Activated CD8-positive, alpha-beta T cell treated with anti-CD3 and anti-CD28 coated beads for 36 hours (primary cell): Measurements from ENCODE around the gene ZFHX3. TPM values are rescaled to one million over a fixed set of nuclear protein-coding genes. Genes with fewer than 3 reads are reported as not detected.

Experiments
- ATAC-seq: fragments of 200-7000 bp; cut with Tn5 transposase; one replicate; pipeline ENCODE4 v1.10.0; 2021; ENCODE audit warnings: mild to moderate bottlenecking, moderate library complexity
- CTCF ChIA-PET: fragments of 350-600 bp; sonication (Branson Sonifier 250); formaldehyde crosslinking; loops from one replicate; lab custom pipeline; 2021; ENCODE audit warnings: antibody characterized with exemption; lab: Charles Lee
- POLR2A ChIA-PET: fragments of 350-600 bp; sonication (Branson Sonifier 250); formaldehyde crosslinking; loops from one replicate; lab custom pipeline; 2021; ENCODE audit warnings: antibody characterized with exemption; lab: Charles Lee
- DNase-seq: peaks from one replicate; pipeline ENCODE4 v3.0.0-alpha.2; 2020
- H3K27ac Mint-ChIP-seq: one replicate; pipeline ENCODE4 v1.8.0; 2021; ENCODE audit warnings: mild to moderate bottlenecking, mixed read lengths
- H3K27me3 Mint-ChIP-seq: one replicate; pipeline ENCODE4 v1.8.0; 2021; ENCODE audit warnings: mixed read lengths
- H3K36me3 Mint-ChIP-seq: one replicate; pipeline ENCODE4 v1.8.0; 2021; ENCODE audit warnings: low read depth, mixed read lengths
- H3K4me1 Mint-ChIP-seq: one replicate; pipeline ENCODE4 v1.8.0; 2021; ENCODE audit warnings: low read depth, mixed read lengths
- H3K4me3 Mint-ChIP-seq: one replicate; pipeline ENCODE4 v1.8.0; 2021; ENCODE audit warnings: mild to moderate bottlenecking, moderate library complexity, mixed read lengths
- H3K9me3 Mint-ChIP-seq: one replicate; pipeline ENCODE4 v1.8.0; 2021; ENCODE audit warnings: mixed read lengths
- intact Hi-C: fragments of 100-400 bp; cut with micrococcal nuclease; formaldehyde crosslinking; loops from one replicate; pipeline ENCODE4 v1.10.0; 2022
- total RNA-seq, 2 experiments: library from RNA; stranded (reverse); gene quantifications; one replicate each; pipeline ENCODE4 v1.2.3, GENCODE V29; 2021
- TF ChIP-seq, protein P1 (sequence below): fragments of 200-600 bp; IDR thresholded peaks from one replicate; pipeline ENCODE4 v1.8.0; 2022; ENCODE audit warnings: antibody characterized with exemption, mild to moderate bottlenecking

The ZFHX3 gene
- total RNA-seq, 2 experiments from 2014 or later = 0.16 to 0.25 TPM

- TF ChIP-seq, protein P1, sequence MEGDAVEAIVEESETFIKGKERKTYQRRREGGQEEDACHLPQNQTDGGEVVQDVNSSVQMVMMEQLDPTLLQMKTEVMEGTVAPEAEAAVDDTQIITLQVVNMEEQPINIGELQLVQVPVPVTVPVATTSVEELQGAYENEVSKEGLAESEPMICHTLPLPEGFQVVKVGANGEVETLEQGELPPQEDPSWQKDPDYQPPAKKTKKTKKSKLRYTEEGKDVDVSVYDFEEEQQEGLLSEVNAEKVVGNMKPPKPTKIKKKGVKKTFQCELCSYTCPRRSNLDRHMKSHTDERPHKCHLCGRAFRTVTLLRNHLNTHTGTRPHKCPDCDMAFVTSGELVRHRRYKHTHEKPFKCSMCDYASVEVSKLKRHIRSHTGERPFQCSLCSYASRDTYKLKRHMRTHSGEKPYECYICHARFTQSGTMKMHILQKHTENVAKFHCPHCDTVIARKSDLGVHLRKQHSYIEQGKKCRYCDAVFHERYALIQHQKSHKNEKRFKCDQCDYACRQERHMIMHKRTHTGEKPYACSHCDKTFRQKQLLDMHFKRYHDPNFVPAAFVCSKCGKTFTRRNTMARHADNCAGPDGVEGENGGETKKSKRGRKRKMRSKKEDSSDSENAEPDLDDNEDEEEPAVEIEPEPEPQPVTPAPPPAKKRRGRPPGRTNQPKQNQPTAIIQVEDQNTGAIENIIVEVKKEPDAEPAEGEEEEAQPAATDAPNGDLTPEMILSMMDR = no peak
These were observed 109.1 kb downstream of the ZFHX3 start for GRCh38 chr16:72938795-72939164.

DNA sequence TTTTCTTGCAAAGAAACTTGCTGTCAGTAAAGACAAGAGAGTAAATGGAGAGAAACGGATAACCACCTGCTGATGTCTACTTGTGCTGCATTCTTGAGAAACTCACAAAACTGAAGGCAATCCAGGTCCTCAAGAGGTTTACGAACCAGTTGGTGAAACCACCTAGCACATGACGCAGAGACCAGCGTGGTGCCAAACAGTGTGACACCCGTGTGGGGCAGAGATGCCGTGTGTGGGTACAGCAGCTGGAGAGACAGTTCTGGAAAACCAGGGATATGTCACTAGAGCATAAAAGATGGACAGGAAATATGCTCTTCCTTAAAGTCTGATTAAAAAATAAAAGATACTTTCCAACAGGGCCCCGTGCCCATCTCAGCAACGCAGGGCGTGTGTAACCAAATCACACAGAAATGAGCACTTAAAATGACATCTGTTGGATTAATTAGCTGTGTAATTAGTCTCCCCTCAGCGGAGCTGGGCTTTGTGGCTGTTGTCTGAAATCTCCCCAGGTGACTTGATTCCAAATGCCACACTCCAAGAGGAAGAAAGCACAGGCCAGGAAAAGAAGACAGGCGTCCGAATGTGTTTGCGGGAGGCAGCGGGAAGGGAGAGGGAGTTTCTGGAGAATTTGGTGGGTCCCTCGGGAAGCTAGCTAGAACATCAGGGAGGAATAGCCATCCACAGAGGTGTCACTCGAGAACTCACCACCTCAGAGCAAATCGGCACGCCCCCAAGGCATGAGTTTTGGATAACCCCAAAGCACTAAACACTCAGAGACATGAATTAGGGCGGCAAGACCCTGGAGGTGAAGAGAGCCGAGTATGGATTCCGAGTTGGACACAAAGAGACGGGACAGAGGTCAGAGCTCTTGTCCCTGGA is 109.8 kb downstream of the ZFHX3 start:
- intact Hi-C loops = no loop called here
- no peak for DNase-seq
- H3K4me3 Mint-ChIP-seq = no peak overlapping the region
- H3K9me3 Mint-ChIP-seq = no peaks in the 10 kb centered on the region
- TF ChIP-seq, protein P1 = no peak
- H3K36me3 Mint-ChIP-seq = no peaks in the 10 kb centered on the region
- ChIA-PET CTCF (no interaction called here), POLR2A (no interaction called here)
- no peaks in the 10 kb centered on the region for H3K27me3 Mint-ChIP-seq
- ATAC-seq = no peak
- H3K4me1 Mint-ChIP-seq = no peaks in the 10 kb centered on the region
- no peak overlapping the region for H3K27ac Mint-ChIP-seq

More at GRCh38 chr16:72938795-72939164, 109.1 kb downstream of the ZFHX3 start:
- CTCF ChIA-PET = no interaction called here
- Mint-ChIP-seq H3K4me3 (no peak overlapping the region), H3K9me3 (no peaks in the 10 kb centered on the region), H3K4me1 (no peaks in the 10 kb centered on the region), H3K27ac (no peak overlapping the region), H3K27me3 (no peaks in the 10 kb centered on the region), H3K36me3 (no peaks in the 10 kb centered on the region)
- intact Hi-C loops = no loop called here
- ATAC-seq (no peak), DNase-seq (no peak)
- POLR2A ChIA-PET = no interaction called here

GRCh38 chr16:72937360-72937759 is 110.6 kb downstream of the ZFHX3 start:
- Mint-ChIP-seq H3K4me3 (no peak overlapping the region), H3K27ac (no peak overlapping the region), H3K36me3 (no peaks in the 10 kb centered on the region), H3K9me3 (no peaks in the 10 kb centered on the region), H3K27me3 (no peaks in the 10 kb centered on the region), H3K4me1 (no peaks in the 10 kb centered on the region)
- intact Hi-C loops = no loop called here
- ATAC-seq (no peak), DNase-seq (no peak)
- POLR2A ChIA-PET = no interaction called here
- TF ChIP-seq, protein P1 = no peak
- CTCF ChIA-PET = no interaction called here

DNA sequence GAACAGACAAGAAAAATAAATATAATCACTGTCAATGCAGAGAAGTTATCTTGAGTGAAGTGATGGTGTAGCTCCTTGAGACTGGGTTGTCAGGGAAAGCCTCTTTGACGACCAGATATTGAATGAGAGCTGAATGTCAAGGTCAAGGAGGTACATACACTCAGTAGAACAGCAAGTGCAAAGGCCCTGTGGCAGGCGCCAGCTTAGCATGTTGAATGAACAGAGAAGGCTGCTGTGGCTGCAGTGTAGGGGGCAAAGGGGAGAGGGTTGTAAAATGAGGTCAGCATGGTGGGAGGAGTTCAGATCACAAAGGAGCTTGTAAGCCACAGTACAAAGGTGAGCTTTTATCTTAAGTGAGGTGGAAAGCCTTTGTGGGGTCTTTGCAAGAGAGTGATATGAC is 111.5 kb downstream of the ZFHX3 start:
- Mint-ChIP-seq H3K27me3 (no peaks in the 10 kb centered on the region), H3K4me3 (no peak overlapping the region), H3K4me1 (peaks cover 4% of the 10 kb centered on the region), H3K36me3 (no peaks in the 10 kb centered on the region), H3K27ac (no peak overlapping the region), H3K9me3 (no peaks in the 10 kb centered on the region)
- ATAC-seq = no peak
- ChIA-PET POLR2A (no interaction called here), CTCF (no interaction called here)
- intact Hi-C loops = no loop called here
- TF ChIP-seq, protein P1 = no peak
- DNase-seq = no peak

DNA sequence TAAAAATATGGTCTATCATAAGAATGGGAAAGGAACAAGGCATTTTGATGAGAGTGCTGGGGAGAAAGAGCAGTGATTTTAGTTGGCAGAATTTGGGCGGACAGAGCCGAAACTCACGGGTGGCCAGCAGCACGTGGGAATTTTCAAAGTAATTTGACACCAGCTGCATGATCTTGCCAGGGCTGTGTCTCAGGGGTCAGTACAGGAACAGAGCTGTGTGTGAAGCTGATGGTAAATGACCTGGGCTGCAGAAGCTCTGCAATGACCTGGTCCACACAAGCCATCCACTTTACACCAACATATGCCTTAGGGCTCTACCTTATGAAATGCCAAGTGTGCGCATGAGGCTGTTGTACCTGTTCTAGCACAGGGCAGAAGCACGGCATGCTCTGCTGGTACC is 112.0 kb downstream of the ZFHX3 start:
- ATAC-seq (no peak), DNase-seq (no peak)
- Mint-ChIP-seq H3K4me3 (no peak overlapping the region), H3K4me1 (peaks cover 4% of the 10 kb centered on the region), H3K27ac (no peak overlapping the region), H3K36me3 (no peaks in the 10 kb centered on the region), H3K27me3 (no peaks in the 10 kb centered on the region), H3K9me3 (no peaks in the 10 kb centered on the region)
- TF ChIP-seq, protein P1 = no peak
- ChIA-PET CTCF (interaction anchor here (1.2 kb wide), 1 partner anchor 104 kb away, joined by 3 read pairs; no protein-coding TSS in a partner anchor), POLR2A (no interaction called here)
- intact Hi-C loops = no loop called here
